Islet of Langerhans (tissue), 1 donor: ENCODE results near the gene ABTB2.

Source experiments
- FAIRE-seq: peaks from one replicate; lab custom pipeline; 2011; peaks lifted over from hg19 to GRCh38; lab: Jason Lieb, UNC

The ABTB2 gene

GRCh38 chr11:34314936-34315335, 42.9 kb downstream of the ABTB2 start:
- FAIRE-seq = no peak

DNA sequence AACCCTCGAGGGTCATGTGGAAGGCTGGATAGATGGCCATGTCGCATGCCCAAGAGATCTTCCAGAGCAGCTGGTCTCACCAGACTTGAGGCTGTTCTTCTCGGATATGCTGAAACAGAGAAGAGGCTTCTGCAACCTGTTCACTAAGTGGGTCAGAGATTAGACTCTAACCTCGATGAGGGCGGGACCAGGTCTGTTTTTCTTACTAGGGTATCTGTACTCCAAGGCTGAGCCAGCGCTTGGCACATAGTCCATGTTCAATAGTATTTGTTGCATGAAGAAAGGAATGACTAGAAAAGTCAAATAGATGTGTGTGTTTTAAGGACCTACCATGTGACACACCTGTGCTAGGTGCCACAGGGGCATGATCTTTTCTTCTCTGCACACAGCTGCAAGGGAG, 43.6 kb downstream of the ABTB2 start:
- no peak for FAIRE-seq

- FAIRE-seq = no peak
Measured at GRCh38 chr11:34313099-34313517, 44.7 kb downstream of the ABTB2 start.

DNA sequence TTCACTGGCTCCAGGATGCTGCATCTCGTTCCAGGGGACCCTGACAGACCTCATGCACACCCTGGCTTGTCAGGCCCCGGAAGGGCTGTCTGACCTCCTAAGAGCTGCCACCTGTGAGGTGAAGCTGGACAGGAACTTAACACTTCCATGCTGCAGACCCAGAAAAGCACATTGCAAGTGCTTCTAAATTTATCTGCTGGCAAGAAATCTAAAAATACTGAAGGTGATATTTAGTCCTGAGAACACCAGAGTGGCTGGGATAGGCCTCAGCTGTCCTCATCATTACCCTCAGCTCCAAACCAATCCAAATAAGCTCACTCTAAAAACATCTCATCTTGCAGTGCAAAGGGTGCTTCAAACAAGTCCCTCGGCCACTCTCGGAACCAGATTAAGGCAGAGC, 46.7 kb downstream of the ABTB2 start:
- FAIRE-seq = no peak

GRCh38 chr11:34309965-34310364, 47.8 kb downstream of the ABTB2 start:
- no peak for FAIRE-seq

DNA sequence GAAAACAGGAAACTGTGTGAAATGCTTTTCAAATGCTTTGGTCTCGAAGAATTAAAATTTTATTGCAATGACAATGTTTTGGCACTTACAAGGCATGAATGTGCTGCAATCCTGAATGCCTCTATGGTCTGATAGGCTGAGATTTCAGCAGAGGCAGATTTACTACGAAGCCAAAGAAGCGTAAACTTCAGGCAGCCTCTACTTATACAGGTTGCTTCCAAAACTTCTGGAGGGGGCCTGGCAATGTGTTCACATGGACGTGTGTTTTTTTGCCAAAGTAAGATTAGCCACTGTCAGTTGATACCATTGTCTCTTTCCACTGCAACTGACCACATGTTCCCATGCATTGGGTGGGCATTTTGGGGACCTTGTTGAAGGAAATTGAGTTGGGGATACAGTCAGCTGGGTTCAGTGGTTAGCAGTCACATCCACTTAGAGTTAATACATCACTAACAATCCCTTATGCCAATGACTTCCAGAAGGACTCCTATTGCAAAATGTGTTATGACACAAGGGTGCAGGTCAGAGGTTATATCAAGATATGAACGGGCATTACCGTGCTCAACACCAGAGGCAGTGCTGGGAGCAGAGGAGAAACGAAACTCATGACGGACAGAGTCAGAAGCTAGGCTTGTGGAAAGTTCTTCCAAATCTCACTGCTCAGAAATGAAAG, 48.8 kb downstream of the ABTB2 start:
- FAIRE-seq = no peak

GRCh38 chr11:34308049-34308912, 49.5 kb downstream of the ABTB2 start:
- no peak for FAIRE-seq

DNA sequence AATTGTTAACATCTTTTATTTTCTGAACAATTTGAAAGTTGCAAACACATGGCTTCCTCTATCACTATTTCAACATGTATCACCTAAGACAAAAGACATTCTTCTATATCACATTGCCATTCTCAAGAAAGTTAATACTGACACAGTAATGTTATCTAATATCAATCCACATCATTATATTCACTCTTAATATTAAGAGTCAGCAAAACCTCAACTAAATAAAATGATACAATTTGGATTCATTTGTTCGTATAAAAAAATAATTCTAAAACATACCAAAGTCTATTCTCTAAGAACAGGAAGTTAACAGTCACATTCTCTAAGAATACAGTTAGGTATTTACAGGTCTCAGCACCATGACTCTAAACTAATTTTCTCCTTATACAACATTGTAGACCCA, 52.0 kb downstream of the ABTB2 start:
- no peak for FAIRE-seq

- FAIRE-seq = no peak
Measured at GRCh38 chr11:34305193-34305592, 52.6 kb downstream of the ABTB2 start.

DNA sequence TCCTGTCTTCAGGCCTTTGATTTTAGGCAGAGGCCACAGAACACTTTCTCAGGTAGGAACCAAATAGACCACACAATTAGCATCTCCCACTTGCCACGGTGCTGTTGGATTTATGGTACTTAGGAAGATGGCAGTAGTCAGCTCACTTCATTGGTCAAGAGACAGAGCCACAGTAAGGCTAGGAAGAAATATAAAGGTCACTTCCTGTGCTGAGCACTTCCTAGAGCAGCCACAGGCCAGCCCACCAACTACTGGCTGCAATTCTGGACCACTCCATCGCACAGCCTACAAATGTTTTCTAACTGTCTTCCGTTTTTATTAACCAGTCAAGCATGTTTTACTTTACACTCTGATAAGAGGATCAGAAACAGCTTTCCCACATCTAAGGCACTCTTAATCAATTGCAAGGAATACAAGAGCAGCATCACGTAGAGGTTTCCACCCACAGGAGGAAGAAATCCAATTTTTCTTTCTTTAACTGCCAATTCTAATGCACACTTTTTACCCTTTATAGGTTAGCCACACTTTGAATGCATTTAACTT, 54.7 kb downstream of the ABTB2 start:
- no peak for FAIRE-seq

DNA sequence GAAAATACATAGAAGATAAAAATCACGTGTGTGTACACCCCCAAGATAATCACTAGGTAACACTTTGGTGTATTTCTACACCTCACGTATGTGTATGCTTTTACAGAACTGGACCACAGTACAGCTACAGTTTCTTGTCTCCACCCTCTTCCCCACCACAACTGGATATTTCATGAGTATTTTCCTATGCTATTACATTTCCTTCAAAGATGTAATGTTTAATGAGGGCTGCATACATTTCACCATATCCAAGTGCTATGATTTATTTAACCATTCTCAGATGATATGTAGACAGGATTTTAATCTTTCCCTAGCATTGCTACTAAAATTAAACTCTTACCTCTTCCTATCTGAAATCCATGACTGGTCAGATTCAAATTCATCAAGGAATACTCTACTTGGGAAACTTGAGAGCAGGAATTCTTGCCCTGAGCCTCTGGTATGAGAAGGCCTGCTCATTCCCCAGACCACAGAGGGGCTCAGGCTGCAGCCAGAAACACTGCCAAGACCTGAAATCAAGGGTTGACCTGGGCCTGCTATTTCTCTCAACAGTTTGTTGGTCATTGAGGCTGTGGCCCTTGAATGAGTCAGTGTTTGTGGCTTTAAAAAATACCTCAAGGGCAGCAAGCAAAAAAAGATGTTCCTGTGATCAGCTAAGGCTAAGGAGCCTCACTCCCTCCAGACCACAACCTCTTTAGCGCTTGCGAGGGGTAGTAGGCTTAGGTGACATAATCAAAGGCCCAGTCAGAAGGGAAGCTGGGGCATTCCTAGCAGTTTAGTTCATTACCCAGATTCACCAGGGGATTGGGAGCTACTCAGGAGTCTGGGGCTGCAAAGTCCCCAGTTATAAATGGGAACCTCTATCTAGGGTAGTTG, 55.5 kb downstream of the ABTB2 start:
- FAIRE-seq = no peak

GRCh38 chr11:34300926-34301295, 56.9 kb downstream of the ABTB2 start:
- no peak for FAIRE-seq

DNA sequence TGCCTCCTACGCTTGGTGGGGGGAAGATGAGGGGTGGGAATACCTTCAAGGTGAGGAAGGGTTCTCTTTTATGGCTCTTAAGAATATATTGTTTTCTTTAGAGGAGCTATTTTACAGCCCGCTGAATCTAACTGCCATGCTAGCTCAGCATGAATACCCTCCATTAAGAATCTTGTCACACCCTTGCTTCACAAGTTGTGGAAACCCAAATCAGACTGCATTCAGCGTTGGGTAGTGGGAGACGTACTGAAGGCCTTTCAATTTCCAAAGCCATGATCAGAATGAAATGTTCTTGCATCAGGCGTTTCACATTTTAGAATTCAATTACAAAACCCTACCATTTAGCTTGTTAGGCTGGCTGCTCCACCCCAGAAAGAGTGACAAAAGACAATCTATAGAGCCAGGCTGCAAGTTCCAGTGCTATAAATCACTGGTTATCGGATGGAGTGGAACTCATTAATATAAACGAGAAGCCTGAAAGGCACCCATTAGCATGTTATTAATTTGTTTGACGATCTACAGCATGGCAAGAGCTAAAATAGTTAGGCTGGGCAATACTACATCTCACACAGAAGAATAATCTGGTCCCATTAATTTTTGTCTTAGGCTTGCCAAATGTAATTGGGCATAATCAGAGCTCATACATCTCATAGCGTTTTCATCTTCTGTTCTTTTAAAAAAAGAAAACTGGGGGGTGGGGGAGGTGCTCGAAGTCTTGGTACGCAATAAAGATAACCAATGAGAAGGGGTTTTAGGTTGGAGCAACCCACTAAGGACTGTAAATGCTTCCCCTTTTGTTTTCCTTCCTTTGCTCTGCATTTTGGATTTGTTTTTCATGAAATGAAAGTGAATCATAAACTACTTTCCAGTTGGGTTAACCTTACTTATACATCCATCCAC, 57.5 kb downstream of the ABTB2 start:
- FAIRE-seq = no peak

- FAIRE-seq = no peak
Measured at GRCh38 chr11:34299284-34299972, 58.4 kb downstream of the ABTB2 start.

DNA sequence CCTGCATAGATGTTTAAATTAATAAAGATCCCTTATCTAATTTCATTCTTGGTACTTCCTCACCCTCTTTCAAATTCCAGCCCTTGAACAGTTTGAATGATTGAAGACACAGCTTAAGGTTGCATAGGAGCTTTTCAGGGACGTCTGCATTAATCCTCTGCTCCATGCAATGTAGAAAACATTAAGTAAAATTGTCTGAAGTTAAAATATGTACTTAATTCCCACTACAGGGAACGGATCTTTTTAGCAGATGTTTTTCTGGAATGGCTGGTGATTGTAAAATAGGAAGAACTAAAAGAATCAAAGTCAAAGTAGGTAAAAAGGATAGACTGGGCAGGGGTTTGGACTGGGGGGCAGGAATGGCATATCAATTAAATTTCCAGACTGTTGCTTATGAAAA, 58.9 kb downstream of the ABTB2 start:
- FAIRE-seq = no peak

- no peak for FAIRE-seq
Measured at GRCh38 chr11:34296412-34296811, 61.4 kb downstream of the ABTB2 start.

GRCh38 chr11:34292546-34292945, 65.3 kb downstream of the ABTB2 start:
- FAIRE-seq = no peak

GRCh38 chr11:34292111-34292510, 65.7 kb downstream of the ABTB2 start:
- no peak for FAIRE-seq

GRCh38 chr11:34290926-34291325, 66.9 kb downstream of the ABTB2 start:
- FAIRE-seq = no peak

GRCh38 chr11:34288492-34288891, 69.3 kb downstream of the ABTB2 start:
- no peak for FAIRE-seq
